NCI-H82 treated with DMSO at 0.1 percent for 48 hours (cell line): ENCODE results near the gene MTA2.
"Not testable (repeated sequence)": the region's sequence is repeated elsewhere in the genome, so short reads cannot be mapped to it uniquely, and the experiment has no call there.

Experiments used
- DNase-seq: peaks from one replicate; lab custom pipeline; 2025; ENCODE audit not compliant: unreplicated experiment; lab: John Stamatoyannopoulos, UW

Gene MTA2

GRCh38 chr11:62592989-62593421 is 8.7 kb downstream of the MTA2 start:
- no peak for DNase-seq

GRCh38 chr11:62592146-62592815 is 9.4 kb downstream of the MTA2 start:
- DNase-seq, result no peak

GRCh38 chr11:62591448-62592145 is 10.1 kb downstream of the MTA2 start, which contains the start of gene TUT1:
TSS of gene TUT1 (minus strand) at chr11:62591523. CDS start at chr11:62591485, 38 bp downstream.
- peak; percentile 98 for DNase-seq

- no peak for DNase-seq
Observed at GRCh38 chr11:62588966-62589637, 12.6 kb downstream of the MTA2 start.

GRCh38 chr11:62585356-62585755 is 16.3 kb downstream of the MTA2 start:
- not testable (repeated sequence) for DNase-seq

DNA sequence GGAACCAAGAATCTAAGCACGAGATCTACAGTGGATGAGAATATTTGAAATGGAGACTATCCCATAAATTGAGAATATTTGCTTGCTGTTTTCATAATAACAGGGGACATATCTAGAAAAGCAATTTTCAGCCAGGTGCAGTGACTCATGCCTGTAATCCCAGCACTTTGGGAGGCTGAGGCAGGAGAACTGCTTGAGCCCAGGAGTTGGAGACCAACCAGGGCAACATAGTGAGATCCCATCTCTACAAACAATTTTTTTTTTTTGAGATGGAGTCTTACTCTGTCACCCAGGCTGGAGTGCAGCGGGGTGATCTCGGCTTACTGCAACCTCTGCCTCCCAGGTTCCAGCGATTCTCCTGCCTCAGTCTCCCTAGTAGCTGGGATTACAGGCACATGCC is 19.9 kb downstream of the MTA2 start:
- DNase-seq, result not testable (repeated sequence)

DNA sequence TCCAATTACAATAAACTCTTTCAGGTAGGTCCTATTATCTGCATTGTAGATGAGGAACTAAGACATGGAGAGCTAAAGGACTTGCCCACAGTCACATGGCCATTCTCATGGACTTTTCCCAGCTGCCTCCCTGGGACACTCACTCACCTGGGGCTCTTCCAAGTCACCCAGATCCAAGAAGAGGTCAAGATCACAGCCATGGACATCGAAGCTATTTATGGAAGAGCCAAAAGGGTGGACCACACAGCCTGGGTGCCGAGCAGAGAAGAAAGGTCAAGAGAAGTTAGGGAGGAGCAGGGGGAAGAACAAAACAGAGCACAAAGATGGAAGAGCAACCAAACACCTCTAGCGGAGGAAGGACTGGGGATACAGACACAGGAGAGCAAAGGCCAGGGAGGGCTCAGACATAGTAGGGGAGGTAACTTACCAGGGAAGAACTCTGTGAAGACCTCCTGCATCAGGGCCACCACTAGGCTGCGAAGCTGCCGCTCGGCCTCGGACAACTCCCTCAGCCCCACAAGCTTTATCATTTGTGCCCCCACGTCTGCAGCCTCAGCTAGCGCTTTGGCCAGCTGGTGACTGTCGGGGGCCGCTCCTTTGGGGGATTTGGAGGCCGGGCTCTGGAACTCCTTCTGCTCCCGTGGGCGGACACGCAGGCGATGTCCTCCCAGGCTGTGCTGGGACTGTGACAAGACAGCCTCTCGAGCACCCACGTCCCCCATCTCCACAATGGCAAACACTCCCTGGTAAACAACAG is 20.5 kb downstream of the MTA2 start:
- DNase-seq, result no peak

DNA sequence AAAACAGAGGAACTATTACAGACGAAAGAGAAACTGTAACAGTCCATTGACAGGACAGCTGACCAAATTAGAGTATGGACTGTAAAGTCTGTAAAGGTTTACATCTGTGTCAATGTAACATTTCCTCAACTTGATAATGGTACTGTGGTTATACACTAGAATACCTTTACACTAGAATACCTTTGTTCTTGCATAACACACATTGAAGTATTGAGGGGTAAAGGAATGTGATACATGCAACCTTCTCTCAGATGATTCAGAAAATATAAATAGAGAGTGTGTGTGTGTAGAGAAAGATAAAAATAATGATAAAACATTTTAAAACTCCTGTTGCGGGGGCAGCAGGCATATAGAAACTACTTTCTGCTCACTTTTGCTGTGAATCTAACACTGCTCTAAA is 22.4 kb downstream of the MTA2 start:
- DNase-seq, result no peak

DNA sequence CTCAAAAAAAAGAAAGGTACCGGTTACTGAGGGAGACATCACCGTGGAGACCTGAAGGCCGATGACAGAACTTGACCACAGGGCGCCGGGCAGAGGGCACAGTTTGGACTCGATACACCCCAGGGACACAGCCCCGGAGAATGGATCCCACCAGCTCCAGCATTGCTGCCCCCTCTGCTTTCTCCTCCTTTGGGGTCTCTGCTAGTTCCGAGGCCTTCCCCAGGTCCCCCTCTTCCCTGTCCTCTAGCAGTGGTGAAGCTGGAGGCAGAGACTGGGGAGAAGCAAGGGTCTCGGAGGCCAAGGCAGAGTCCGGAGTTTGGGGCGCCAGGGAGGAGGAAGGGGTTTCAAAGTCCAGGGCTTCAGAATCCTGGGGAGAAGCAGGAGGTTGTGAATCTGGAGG is 23.1 kb downstream of the MTA2 start:
- DNase-seq, result no peak

GRCh38 chr11:62577046-62577714 is 24.5 kb downstream of the MTA2 start:
- no peak for DNase-seq

DNA sequence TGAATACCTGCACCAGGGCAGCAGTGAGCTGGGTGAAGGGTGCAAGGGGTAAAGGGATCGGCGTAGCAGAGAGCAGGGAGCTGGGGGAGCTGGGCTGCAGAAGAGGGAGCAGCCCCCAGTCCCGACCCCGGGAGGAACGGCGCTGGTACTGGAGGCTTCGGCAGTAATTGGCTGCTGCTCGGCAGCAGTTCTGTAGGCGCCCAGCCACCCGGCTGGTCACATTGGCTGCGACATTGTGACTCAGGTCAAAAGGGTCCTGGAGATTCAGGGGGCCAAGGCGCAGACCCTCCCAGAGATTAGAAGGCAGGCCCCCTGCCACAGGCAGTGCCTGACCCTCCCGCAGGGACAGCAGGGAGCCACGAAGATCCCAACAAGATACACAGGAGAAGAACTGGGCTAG is 25.8 kb downstream of the MTA2 start:
- DNase-seq, result no peak

GRCh38 chr11:62575156-62575555 is 26.5 kb downstream of the MTA2 start:
- no peak for DNase-seq

GRCh38 chr11:62574363-62575071 is 27.1 kb downstream of the MTA2 start:
- DNase-seq, result peak; percentile 62

DNA sequence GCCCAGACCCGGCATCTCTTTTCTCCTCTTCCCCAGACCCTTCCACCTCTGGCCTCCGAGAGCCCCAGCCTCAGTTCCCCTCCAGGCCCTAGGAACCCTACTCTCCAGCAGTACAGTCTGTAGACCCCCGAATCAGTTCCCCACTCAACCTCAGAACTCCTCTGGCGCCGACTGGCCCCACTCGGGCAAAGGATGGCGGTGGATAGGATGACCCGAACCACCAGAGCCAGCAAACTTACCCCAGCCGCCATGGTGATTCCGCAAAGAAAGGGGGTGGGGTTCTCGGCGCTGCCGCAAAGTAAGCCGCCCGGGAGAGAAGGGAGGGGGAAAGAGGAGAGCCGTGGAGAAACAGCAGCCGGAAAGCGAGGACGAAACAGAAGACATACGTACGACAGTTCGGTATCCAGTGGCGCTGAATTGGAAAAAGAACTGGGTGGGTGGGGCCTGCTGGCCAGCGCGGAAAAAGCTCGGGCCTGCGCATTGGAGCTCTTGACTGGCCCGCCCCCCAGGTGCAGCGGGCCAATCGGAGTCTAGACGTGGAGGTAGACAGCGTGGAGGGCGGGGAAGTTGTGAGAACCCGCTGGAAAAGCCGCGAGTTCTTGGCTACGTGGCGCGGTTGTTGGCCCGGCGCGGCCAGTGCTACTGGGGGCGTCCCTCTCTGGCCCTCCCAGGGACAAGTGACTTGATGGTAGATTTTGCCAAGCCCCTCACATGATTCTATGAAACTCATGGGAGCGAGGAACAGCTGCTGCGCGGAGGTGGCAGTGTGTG is 27.9 kb downstream of the MTA2 start, which contains the start of gene EEF1G:
Gene EEF1G (minus strand): TSS at position 300 of the 771 bp plus-strand sequence. CDS start 49 bp downstream, at position 251.
- DNase-seq, result peak; percentile 99

DNA sequence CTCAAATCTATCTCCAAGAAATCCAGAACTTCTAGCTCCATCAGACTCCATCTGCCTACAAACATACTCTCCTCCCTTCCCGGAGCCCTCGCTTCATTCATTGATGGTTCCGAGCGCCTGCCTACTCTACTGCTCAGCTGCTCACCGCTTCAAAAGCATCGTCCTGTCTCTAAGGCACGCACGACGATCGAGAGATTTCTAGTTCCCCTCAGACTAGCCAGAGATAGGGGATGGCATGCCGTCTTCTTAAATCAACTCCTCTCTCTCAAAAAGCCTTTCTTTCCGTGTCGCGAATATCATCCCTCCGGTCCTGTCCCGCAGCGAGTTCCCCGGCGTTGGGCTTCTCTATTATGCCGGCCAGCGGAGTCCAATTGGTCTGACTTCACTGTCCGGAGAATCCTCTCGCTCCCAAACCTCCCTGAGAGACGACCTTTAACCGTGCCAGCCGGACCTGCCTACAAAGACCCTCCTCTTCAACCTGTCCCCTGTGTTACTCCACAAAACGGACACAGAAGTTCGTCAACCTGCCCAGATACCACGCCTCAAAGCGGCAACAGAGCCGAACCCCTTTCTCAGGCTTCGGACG is 28.6 kb downstream of the MTA2 start:
- no peak for DNase-seq

DNA sequence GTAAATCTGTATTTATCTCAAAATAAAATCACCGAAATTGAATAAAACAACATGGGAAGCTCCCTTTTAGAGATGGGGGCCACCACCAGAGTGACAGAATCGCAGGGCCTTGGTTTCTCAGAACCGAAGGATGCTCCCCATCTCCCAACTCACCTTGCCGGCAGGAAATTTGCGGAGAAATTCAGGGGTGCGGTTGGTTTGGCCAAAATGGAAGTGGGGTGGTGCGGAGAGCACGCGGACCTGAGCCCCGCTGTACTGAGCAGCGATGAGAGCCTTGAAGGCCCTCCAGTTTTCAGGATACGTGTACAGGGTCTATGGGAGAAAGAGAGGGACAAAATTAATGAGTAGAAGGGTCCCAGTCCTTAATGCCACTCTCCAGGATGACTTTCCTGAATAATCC is 29.2 kb downstream of the MTA2 start:
- DNase-seq, result no peak

- DNase-seq, result not testable (repeated sequence)
Observed at GRCh38 chr11:62571493-62571892, 30.2 kb downstream of the MTA2 start.

GRCh38 chr11:62570903-62571302 is 30.8 kb downstream of the MTA2 start:
- DNase-seq, result not testable (repeated sequence)

DNA sequence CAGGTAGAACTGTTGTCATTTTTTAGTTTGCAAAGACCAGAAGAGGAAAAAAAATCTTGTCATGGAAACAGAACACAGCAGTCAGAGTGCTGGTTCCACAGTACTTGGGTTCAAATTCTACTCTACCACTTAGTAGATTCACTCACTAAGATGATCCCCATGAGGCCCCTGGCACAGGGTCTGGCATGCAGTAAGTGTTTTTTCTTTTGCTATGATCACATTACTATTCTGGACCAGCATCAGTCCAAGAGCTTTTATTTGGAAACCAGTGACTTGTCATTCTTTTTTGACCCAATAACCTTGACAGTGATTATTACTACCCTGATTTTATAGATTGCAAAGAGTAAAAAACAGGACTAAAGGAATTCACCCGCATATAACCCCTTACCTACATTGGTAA is 32.1 kb downstream of the MTA2 start:
- no peak for DNase-seq
